GM12878 (cell line): ENCODE data around the gene RANBP9. TPM values are rescaled to one million over a fixed set of nuclear protein-coding genes. Genes with fewer than 3 reads are reported as not detected.

Experiments
- ATAC-seq: fragments of 200-7000 bp; cut with Tn5 transposase; 3 replicates; pipeline ENCODE4 v1.9.1; 2020; ENCODE audit warnings: mild to moderate bottlenecking, moderate library complexity
- BruUV-seq: library from RNA; stranded (reverse); fragments of 400-500 nt; replicated peaks from 2 replicates; lab custom pipeline; 2021; lab: Mats Ljungman, UMichigan
- CTCF ChIA-PET: fragments of 300-600 bp; sonication (Branson Sonifier 250); formaldehyde crosslinking; extraction: SDS; loops from one replicate; lab custom pipeline; 2021; ENCODE audit warnings: inconsistent platforms; lab: Yijun Ruan, JAX
- POLR2A ChIA-PET: fragments of 350-600 bp; formaldehyde crosslinking; extraction: SDS; loops from one replicate; lab custom pipeline; 2021; ENCODE audit warnings: inconsistent platforms; lab: Charles Lee
- RAD21 ChIA-PET: fragments of 300-600 bp; sonication (Branson Sonifier 250); formaldehyde crosslinking; loops from one replicate; lab custom pipeline; 2023; ENCODE audit warnings: antibody characterized with exemption; ENCODE audit not compliant: unreplicated experiment; lab: Charles Lee
- SMC1A ChIA-PET: fragments of 300-600 bp; sonication (Branson Sonifier 250); formaldehyde crosslinking; loops from one replicate; lab custom pipeline; 2023; ENCODE audit not compliant: unreplicated experiment, uncharacterized antibody; lab: Charles Lee
- DNase-seq: peaks from one replicate; pipeline ENCODE4 v3.0.0-alpha.2; 2011; ENCODE audit warnings: low read depth, low spot score
- FAIRE-seq: peaks from 3 replicates; lab custom pipeline; 2011; peaks lifted over from hg19 to GRCh38; lab: Jason Lieb, UNC
- H2AFZ ChIP-seq: 2 replicates; pipeline ENCODE4 v1.6.0; 2011; ENCODE audit warnings: low read depth, low read length, control low read depth; ENCODE audit not compliant: control insufficient read depth
- H3K27ac ChIP-seq: 2 replicates; pipeline ENCODE4 v1.5.1; 2011; ENCODE audit warnings: control low read depth; ENCODE audit not compliant: control insufficient read depth, insufficient read depth
- H3K27me3 ChIP-seq, 2 experiments: replicated peaks in 1 of 2; 2 replicates each; pipeline versions ENCODE4 v1.6.0 to v1.6.1; 2011; ENCODE audit warnings: low read length in 1 of 2; ENCODE audit not compliant: control insufficient read depth in 2 of 2, insufficient read depth in 2 of 2
- H3K36me3 ChIP-seq, 2 experiments: 2 replicates each; pipeline ENCODE4 v1.5.1; 2011; ENCODE audit warnings: low read length in 1 of 2; ENCODE audit not compliant: control insufficient read depth in 2 of 2, insufficient read depth in 2 of 2
- H3K4me1 ChIP-seq: 2 replicates; pipeline ENCODE4 v1.6.1; 2011; ENCODE audit warnings: mild to moderate bottlenecking, low read length, moderate library complexity, mixed read lengths; ENCODE audit not compliant: control insufficient read depth, insufficient read depth
- H3K4me2 ChIP-seq: 2 replicates; pipeline ENCODE4 v1.6.0; 2011; ENCODE audit warnings: control low read depth; ENCODE audit not compliant: control insufficient read depth, insufficient read depth
- H3K4me3 ChIP-seq: fragments of 200-600 bp; sonication (generic); 2 replicates; pipeline ENCODE4 v1.5.1; 2016
- H3K79me2 ChIP-seq: 2 replicates; pipeline ENCODE4 v1.6.0; 2011; ENCODE audit warnings: low read length; ENCODE audit not compliant: control insufficient read depth, insufficient read depth
- H3K9ac ChIP-seq: 2 replicates; pipeline ENCODE4 v1.8.0; 2011; ENCODE audit warnings: low read length, control low read depth, mixed read lengths; ENCODE audit not compliant: control insufficient read depth, insufficient read depth
- H3K9me3 ChIP-seq: replicated peaks from 3 replicates; pipeline ENCODE4 v1.5.1; 2011; ENCODE audit warnings: mild to moderate bottlenecking, low read length; ENCODE audit not compliant: control insufficient read depth, insufficient read depth
- H4K20me1 ChIP-seq: 2 replicates; pipeline ENCODE4 v1.6.0; 2011; ENCODE audit not compliant: control insufficient read depth, insufficient read depth
- BHLHE40 ChIP-seq, 2 experiments: fragments of 450-650 bp in 1 of 2; IDR thresholded peaks; 2 replicates each; pipeline ENCODE4 v1.6.1; 2011 to 2017; ENCODE audit warnings: low read depth in 2 of 2, borderline replicate concordance in 1 of 2, improper control_type of control experiment in 1 of 2, low read length in 1 of 2, mild to moderate bottlenecking in 1 of 2
- CEBPB ChIP-seq, 2 experiments: fragments of 150-350 bp in 1 of 2; IDR thresholded peaks; 2 replicates each; pipeline ENCODE4 v1.6.1; 2012 to 2014; ENCODE audit warnings: low read depth in 2 of 2, low read length in 2 of 2, borderline replicate concordance in 1 of 2, inconsistent platforms in 1 of 2
- CUX1 ChIP-seq: IDR thresholded peaks from 2 replicates; pipeline ENCODE4 v1.6.1; 2012; ENCODE audit warnings: improper control_type of control experiment, low read depth, low read length; ENCODE audit not compliant: insufficient replicate concordance
- E2F8 ChIP-seq: fragments of 450-650 bp; IDR thresholded peaks from 2 replicates; pipeline ENCODE4 v1.6.1; 2018; ENCODE audit warnings: mild to moderate bottlenecking, low read depth, moderate library complexity; ENCODE audit not compliant: partially characterized antibody
- ETV6 ChIP-seq, 2 experiments: fragments of 450-650 bp in 1 of 2; IDR thresholded peaks in 1 of 2; conservative IDR thresholded peaks in 1 of 2; 2 replicates each; pipeline ENCODE4 v1.6.1; 2014; ENCODE audit warnings: antibody characterized with exemption in 1 of 2, borderline replicate concordance in 1 of 2, low read depth in 1 of 2, mild to moderate bottlenecking in 1 of 2, moderate library complexity in 1 of 2
- NR2F1 ChIP-seq: fragments of 450-650 bp; conservative IDR thresholded peaks from 2 replicates; pipeline ENCODE4 v1.6.1; 2017; ENCODE audit warnings: mild to moderate bottlenecking
- RCOR1 ChIP-seq: conservative IDR thresholded peaks from 2 replicates; pipeline ENCODE4 v1.6.1; 2012; ENCODE audit warnings: low read depth, low read length, improper control_type of control experiment
- SREBF2 ChIP-seq: IDR thresholded peaks from 2 replicates; pipeline ENCODE4 v1.6.1; 2012; ENCODE audit warnings: mild to moderate bottlenecking, low read length
- STAT3 ChIP-seq: IDR thresholded peaks from 2 replicates; pipeline ENCODE4 v1.6.1; 2011; ENCODE audit warnings: low read depth, low read length, improper control_type of control experiment
- TARDBP ChIP-seq: IDR thresholded peaks from 2 replicates; pipeline ENCODE4 v1.6.1; 2016; ENCODE audit warnings: borderline replicate concordance
- TCF12 ChIP-seq: IDR thresholded peaks from 2 replicates; pipeline ENCODE4 v1.6.1; 2011; ENCODE audit warnings: low read depth, mild to moderate bottlenecking, low read length
- WGBS: methylation state at CpG from one replicate; pipeline ENCODE4 v1.1.6; 2016; ENCODE audit warnings: low lambda C conversion rate; ENCODE audit not compliant: insufficient replicate concordance, insufficient coverage; ENCODE audit errors: missing lambda C conversion rate; 5-methylcytosine and 5-hydroxymethylcytosine counted together
- in situ Hi-C: fragments of 300-500 bp; cut with MboI; formaldehyde crosslinking; loops from 9 replicates; pipeline ENCODE4 v1.14.3; 2018; ENCODE audit warnings: mixed read lengths
- intact Hi-C: fragments of 100-400 bp; cut with micrococcal nuclease; formaldehyde crosslinking; loops from one replicate; pipeline ENCODE4 v1.14.2; 2022; ENCODE audit not compliant: unreplicated experiment
- polyA plus RNA-seq, 11 experiments: library from polyadenylated mRNA; depleted of rRNA in 4 of 11; unstranded in 6 of 11; stranded (reverse) in 5 of 11; fragments of >200 nt; fragmentation: Nextera tagmentation in 4 of 11; fragmentation: Illumina TruSeq in 1 of 11; extraction: Ambion mirVana in 4 of 11; extraction: Trizol in 1 of 11; gene quantifications; 1 replicate in 1 of 11; 2 replicates in 10 of 11; pipeline versions ENCODE4 v1.2.1 to v1.2.3, GENCODE V29; 2011 to 2016; ENCODE audit warnings: inconsistent platforms in 2 of 11, missing spikeins in 2 of 11, low read depth in 1 of 11
- total RNA-seq, 4 experiments: library from RNA; depleted of rRNA in 3 of 4; stranded (reverse); fragments of >200 nt in 3 of 4; fragmentation: Illumina TruSeq in 1 of 4; extraction: Trizol in 1 of 4; gene quantifications; 2 replicates each; pipeline versions ENCODE4 v1.2.1 to v1.2.3, GENCODE V29; 2013 to 2021

RANBP9 gene
- total and polyA plus RNA-seq, 10 of the 15 experiments (the other 5 are each of a cell fraction or from before 2014, with no cell fraction given), result 3.7 to 43.1 (median 16.2) TPM

GRCh38 chr6:13572951-13573654, 138.5 kb downstream of the RANBP9 start (continued):
- TF ChIP-seq NR2F1, result no peak

GRCh38 chr6:13572240-13572639, 139.4 kb downstream of the RANBP9 start:
- ChIA-PET CTCF (interaction anchor here (1.6 to 3.7 kb wide), 5 partner anchors 10 to 244 kb away, joined by 5 to 30 read pairs (median 10); partner anchors contain the start of gene TBC1D7), SMC1A (interaction anchor here (1.2 to 1.4 kb wide), 4 partner anchors 10 to 243 kb away, joined by 3 to 5 read pairs (median 4); no protein-coding TSS in a partner anchor), POLR2A (interaction anchor here (0.6 kb wide), 1 partner anchor 199 kb away, joined by 5 read pairs; no protein-coding TSS in a partner anchor), RAD21 (interaction anchor here (1.1 kb wide), 1 partner anchor 234 kb away, joined by 3 read pairs; no protein-coding TSS in a partner anchor)
- no peaks in the 10 kb centered on the region for H3K27me3 ChIP-seq
- DNase-seq (no peak), FAIRE-seq (no peak), ATAC-seq (no peak)
- no peaks in the 10 kb centered on the region for H3K36me3 ChIP-seq
- H2AFZ ChIP-seq, result no peak overlapping the region
- H3K4me2 ChIP-seq, result no peak overlapping the region
- no TSS peak for BruUV-seq
- no peak overlapping the region for H3K27ac ChIP-seq
- no peaks in the 10 kb centered on the region for H3K9me3 ChIP-seq
- in situ Hi-C loops (no loop called here), intact Hi-C loops (no loop called here)
- no peaks in the 10 kb centered on the region for H4K20me1 ChIP-seq
- 89% methylated on average over 7 of the region's 7 CpGs for WGBS
- H3K79me2 ChIP-seq, result peaks cover 8% of the 10 kb centered on the region
- no peak overlapping the region for H3K4me3 ChIP-seq
- H3K9ac ChIP-seq, result no peak overlapping the region
- peaks cover 4% of the 10 kb centered on the region for H3K4me1 ChIP-seq
- no peak for TF ChIP-seq TCF12
- TF ChIP-seq ETV6 (conservative IDR thresholded peaks at IDR 0.05 in 1 of 2, IDR thresholded peaks at IDR 0.05 in 1 of 2; ENCODE audit: borderline replicate concordance in 1 of 2, low read depth in 1 of 2), result no peak
- TF ChIP-seq SREBF2, result no peak
- TF ChIP-seq CUX1, result no peak
- no peak for TF ChIP-seq STAT3
- TF ChIP-seq CEBPB (IDR thresholded peaks at IDR 0.05; ENCODE audit: borderline replicate concordance in 1 of 2, low read depth in 2 of 2, low read length in 2 of 2), result no peak
- TF ChIP-seq TARDBP, result no peak
- TF ChIP-seq RCOR1, result no peak
- TF ChIP-seq E2F8, result no peak
- no peak for TF ChIP-seq BHLHE40 (IDR thresholded peaks at IDR 0.05; ENCODE audit: borderline replicate concordance in 1 of 2, low read depth in 2 of 2, low read length in 1 of 2)
